Measurements from ENCODE around the gene CX3CR1. TPM values are rescaled to one million over a fixed set of nuclear protein-coding genes. Genes with fewer than 3 reads are reported as not detected.

The CX3CR1 gene
- total and polyA plus RNA-seq, 10 of the 15 experiments (the other 5 are each of a cell fraction or from before 2014, with no cell fraction given): 0.05 to 0.53 (median 0.15) TPM

DNA sequence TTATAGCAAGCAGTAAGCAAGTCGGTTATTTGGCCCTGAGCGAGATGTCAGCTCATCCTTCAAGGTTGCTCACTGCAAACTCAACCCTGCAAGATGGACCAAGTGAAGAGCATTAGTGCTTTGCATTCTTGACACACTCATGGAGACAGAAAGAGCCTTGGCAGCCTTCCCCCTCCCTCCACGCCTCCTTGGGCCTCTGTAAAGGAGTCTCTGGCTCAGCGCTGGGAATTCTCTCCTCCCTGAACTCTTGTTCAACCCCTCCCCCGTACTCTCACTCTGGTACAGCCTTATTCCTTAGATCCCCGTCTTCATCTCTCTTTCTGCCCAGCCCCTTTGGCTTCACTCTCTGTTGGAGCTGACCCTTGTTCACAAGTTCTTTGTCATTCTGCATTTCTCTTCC is 2.2 kb upstream of the CX3CR1 start (continued):
- TF ChIP-seq YBX1 (IDR thresholded peaks at IDR 0.05): no peak
- TF ChIP-seq NKRF (conservative IDR thresholded peaks at IDR 0.05): no peak

DNA sequence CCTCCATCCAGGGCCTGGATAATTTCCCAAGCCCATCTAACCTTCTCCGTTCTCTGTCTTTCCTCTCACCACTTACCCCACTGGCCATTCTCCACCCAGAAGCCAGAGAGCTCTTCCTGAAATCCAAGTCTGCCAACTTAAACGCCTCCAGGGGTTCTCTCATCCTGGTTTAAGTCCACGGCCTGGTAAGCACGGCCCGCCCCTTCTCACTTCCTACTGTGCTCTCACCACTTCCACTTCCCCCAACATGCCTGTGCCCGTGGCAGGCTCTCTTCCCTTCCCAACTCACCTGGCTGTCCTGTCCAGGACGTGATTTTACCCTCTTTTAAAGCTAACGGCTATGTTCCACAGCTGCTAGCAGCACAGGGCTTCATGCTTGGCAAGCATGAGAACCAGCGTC is 1.7 kb upstream of the CX3CR1 start:
- Histone ChIP-seq H3K4me2 (ENCODE audit: control insufficient read depth, insufficient read depth) (no peak overlapping the region), H4K20me1 (ENCODE audit: control insufficient read depth, insufficient read depth) (no peaks in the 10 kb centered on the region), H3K27ac (ENCODE audit: control insufficient read depth, insufficient read depth) (no peak overlapping the region), H3K36me3 (ENCODE audit: control insufficient read depth in 2 of 2, insufficient read depth in 2 of 2, low read length in 1 of 2) (no peaks in the 10 kb centered on the region), H2AFZ (ENCODE audit: control insufficient read depth, low read depth, low read length) (no peak overlapping the region), H3K27me3 (replicated peaks in 1 of 2; ENCODE audit: control insufficient read depth in 2 of 2, insufficient read depth in 2 of 2, low read length in 1 of 2) (no peaks in the 10 kb centered on the region), H3K9me3 (replicated peaks; ENCODE audit: control insufficient read depth, insufficient read depth, low read length) (no peaks in the 10 kb centered on the region), H3K4me3 (no peak overlapping the region), H3K79me2 (ENCODE audit: control insufficient read depth, insufficient read depth, low read length) (no peaks in the 10 kb centered on the region), H3K9ac (ENCODE audit: control insufficient read depth, insufficient read depth, low read length) (no peak overlapping the region), H3K4me1 (ENCODE audit: control insufficient read depth, insufficient read depth, low read length) (peaks cover 6% of the 10 kb centered on the region)
- DNase-seq (ENCODE audit: low read depth, low spot score): no peak
- intact Hi-C loops (cut with micrococcal nuclease; ENCODE audit: unreplicated experiment): loop anchor here (10.0 kb wide), 1 partner anchor 547 kb away; no protein-coding TSS in a partner anchor
- RAD21 ChIA-PET (ENCODE audit: unreplicated experiment): no interaction called here
- SMC1A ChIA-PET (ENCODE audit: uncharacterized antibody, unreplicated experiment): interaction anchor here (1.3 to 20.6 kb wide), 2 partner anchors 68 to 88 kb away, joined by 3 to 648 read pairs; partner anchors contain the start of gene XIRP1
- no TSS peak for BruUV-seq (replicated peaks)
- TF ChIP-seq RUNX3 (IDR thresholded peaks at IDR 0.05; ENCODE audit: low read length): no peak
- TF ChIP-seq NR2F1 (conservative IDR thresholded peaks at IDR 0.05): no peak
- peak; percentile 10; the same call in 1 of the 2 replicates for TF ChIP-seq SPI1 (IDR thresholded peaks at IDR 0.05; ENCODE audit: borderline replicate concordance, insufficient read depth, low read depth, low read length)
- no peak for TF ChIP-seq RAD51 (IDR thresholded peaks at IDR 0.05)
- no peak for TF ChIP-seq POLR2AphosphoS2 (IDR thresholded peaks at IDR 0.05; ENCODE audit: low read depth, low read length)
- no peak for TF ChIP-seq MEF2A (IDR thresholded peaks at IDR 0.05; ENCODE audit: insufficient read depth, low read depth, low read length)
- TF ChIP-seq, protein P1, sequence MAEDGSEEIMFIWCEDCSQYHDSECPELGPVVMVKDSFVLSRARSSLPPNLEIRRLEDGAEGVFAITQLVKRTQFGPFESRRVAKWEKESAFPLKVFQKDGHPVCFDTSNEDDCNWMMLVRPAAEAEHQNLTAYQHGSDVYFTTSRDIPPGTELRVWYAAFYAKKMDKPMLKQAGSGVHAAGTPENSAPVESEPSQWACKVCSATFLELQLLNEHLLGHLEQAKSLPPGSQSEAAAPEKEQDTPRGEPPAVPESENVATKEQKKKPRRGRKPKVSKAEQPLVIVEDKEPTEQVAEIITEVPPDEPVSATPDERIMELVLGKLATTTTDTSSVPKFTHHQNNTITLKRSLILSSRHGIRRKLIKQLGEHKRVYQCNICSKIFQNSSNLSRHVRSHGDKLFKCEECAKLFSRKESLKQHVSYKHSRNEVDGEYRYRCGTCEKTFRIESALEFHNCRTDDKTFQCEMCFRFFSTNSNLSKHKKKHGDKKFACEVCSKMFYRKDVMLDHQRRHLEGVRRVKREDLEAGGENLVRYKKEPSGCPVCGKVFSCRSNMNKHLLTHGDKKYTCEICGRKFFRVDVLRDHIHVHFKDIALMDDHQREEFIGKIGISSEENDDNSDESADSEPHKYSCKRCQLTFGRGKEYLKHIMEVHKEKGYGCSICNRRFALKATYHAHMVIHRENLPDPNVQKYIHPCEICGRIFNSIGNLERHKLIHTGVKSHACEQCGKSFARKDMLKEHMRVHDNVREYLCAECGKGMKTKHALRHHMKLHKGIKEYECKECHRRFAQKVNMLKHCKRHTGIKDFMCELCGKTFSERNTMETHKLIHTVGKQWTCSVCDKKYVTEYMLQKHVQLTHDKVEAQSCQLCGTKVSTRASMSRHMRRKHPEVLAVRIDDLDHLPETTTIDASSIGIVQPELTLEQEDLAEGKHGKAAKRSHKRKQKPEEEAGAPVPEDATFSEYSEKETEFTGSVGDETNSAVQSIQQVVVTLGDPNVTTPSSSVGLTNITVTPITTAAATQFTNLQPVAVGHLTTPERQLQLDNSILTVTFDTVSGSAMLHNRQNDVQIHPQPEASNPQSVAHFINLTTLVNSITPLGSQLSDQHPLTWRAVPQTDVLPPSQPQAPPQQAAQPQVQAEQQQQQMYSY (CRISPR knock-in tag; IDR thresholded peaks at IDR 0.05): no peak
- CTCF ChIA-PET: interaction anchor here (1.2 to 15.5 kb wide), 3 partner anchors 8 to 90 kb away, joined by 3 to 756 read pairs (median 191); partner anchors contain the start of gene XIRP1
- no peak for FAIRE-seq
- in situ Hi-C loops (cut with MboI): loop anchor here (5.0 kb wide), 1 partner anchor 179 kb away; no protein-coding TSS in a partner anchor
- ATAC-seq: peak; percentile 33; the same call in 2 of the 3 replicates
- POLR2A ChIA-PET: interaction anchor here (0.6 kb wide), 1 partner anchor 548 kb away, joined by 3 read pairs; no protein-coding TSS in a partner anchor
- WGBS (ENCODE audit: insufficient coverage, insufficient replicate concordance, low lambda C conversion rate, missing lambda C conversion rate): 52% methylated on average over 9 of the region's 9 CpGs
